Osteocyte (in vitro differentiated cells): ENCODE results near the gene IFIT2. TPM values are rescaled to one million over a fixed set of nuclear protein-coding genes. Genes with fewer than 3 reads are reported as not detected.
A peak's percentile ranks its signal among the peaks of the same experiment; 100 is the strongest.

Source experiments
- DNase-seq: peaks from one replicate; pipeline ENCODE4 v3.0.0; 2021; ENCODE audit warnings: mixed read lengths; ENCODE audit not compliant: unreplicated experiment; ENCODE audit errors: extremely low spot score
- H3K27ac Mint-ChIP-seq: one replicate; pipeline ENCODE4 v1.8.0; 2021; ENCODE audit warnings: mild to moderate bottlenecking, mixed read lengths; ENCODE audit not compliant: unreplicated experiment
- H3K27me3 Mint-ChIP-seq: one replicate; pipeline ENCODE4 v1.8.0; 2021; ENCODE audit warnings: mixed read lengths; ENCODE audit not compliant: unreplicated experiment
- H3K36me3 Mint-ChIP-seq: one replicate; pipeline ENCODE4 v1.8.0; 2021; ENCODE audit warnings: mixed read lengths; ENCODE audit not compliant: unreplicated experiment
- H3K4me1 Mint-ChIP-seq: one replicate; pipeline ENCODE4 v1.8.0; 2021; ENCODE audit warnings: mixed read lengths; ENCODE audit not compliant: unreplicated experiment
- H3K4me3 Mint-ChIP-seq: one replicate; pipeline ENCODE4 v1.8.0; 2021; ENCODE audit warnings: mild to moderate bottlenecking, moderate library complexity, mixed read lengths; ENCODE audit not compliant: unreplicated experiment
- H3K9me3 Mint-ChIP-seq: one replicate; pipeline ENCODE4 v1.8.0; 2021; ENCODE audit warnings: mixed read lengths; ENCODE audit not compliant: unreplicated experiment
- CTCF ChIP-seq: fragments of 200-600 bp; sonication (generic); IDR thresholded peaks from 2 replicates; pipeline ENCODE4 v1.5.0; 2021; ENCODE audit warnings: antibody characterized with exemption, mild to moderate bottlenecking, moderate library complexity
- total RNA-seq: library from RNA; stranded (reverse); gene quantifications from 2 replicates; pipeline ENCODE4 v1.2.1, GENCODE V29; 2021

IFIT2 gene
- total RNA-seq, 1 donor from 2014 or later: 8.8 TPM

DNA sequence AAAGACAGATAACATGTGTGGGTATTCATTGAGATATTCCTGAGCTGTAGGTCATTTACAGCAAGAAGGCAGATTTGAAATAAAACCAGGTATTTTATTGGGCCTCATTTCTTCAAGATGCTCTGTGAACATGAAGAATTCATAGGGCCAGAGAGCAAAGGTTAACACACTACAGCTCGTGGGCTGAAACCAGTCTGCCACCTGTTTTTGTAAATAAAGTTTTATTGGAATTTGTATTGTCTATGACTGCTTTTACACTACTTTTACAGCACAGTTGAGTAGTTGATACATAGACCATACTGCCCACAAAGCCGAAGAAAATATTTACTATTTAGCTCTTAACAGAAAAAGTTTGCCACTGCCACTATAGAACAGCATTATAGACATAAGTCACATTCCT is 28.2 kb upstream of the IFIT2 start:
- Mint-ChIP-seq H3K4me1 (peaks cover 41% of the 10 kb centered on the region), H3K27ac (peak overlapping the region; percentile 56)

GRCh38 chr10:89274928-89275327 is 26.9 kb upstream of the IFIT2 start:
- H3K27ac Mint-ChIP-seq: peak overlapping the region; percentile 33
- TF ChIP-seq CTCF: no peak
- H3K9me3 Mint-ChIP-seq: no peaks in the 10 kb centered on the region
- no peak for DNase-seq
- H3K4me3 Mint-ChIP-seq: no peak overlapping the region
- peaks cover 53% of the 10 kb centered on the region for H3K4me1 Mint-ChIP-seq
- H3K27me3 Mint-ChIP-seq: no peaks in the 10 kb centered on the region
- H3K36me3 Mint-ChIP-seq: no peaks in the 10 kb centered on the region

More for the DNA sequence above, 28.2 kb upstream of the IFIT2 start:
- Mint-ChIP-seq H3K36me3 (no peaks in the 10 kb centered on the region), H3K27me3 (no peaks in the 10 kb centered on the region), H3K4me3 (no peak overlapping the region), H3K9me3 (no peaks in the 10 kb centered on the region)
- no peak for TF ChIP-seq CTCF
- DNase-seq: no peak

GRCh38 chr10:89275383-89275782 is 26.5 kb upstream of the IFIT2 start:
- no peak for DNase-seq
- peaks cover 56% of the 10 kb centered on the region for H3K4me1 Mint-ChIP-seq
- H3K36me3 Mint-ChIP-seq: no peaks in the 10 kb centered on the region
- H3K27me3 Mint-ChIP-seq: no peaks in the 10 kb centered on the region
- no peak for TF ChIP-seq CTCF
- H3K4me3 Mint-ChIP-seq: no peak overlapping the region
- H3K9me3 Mint-ChIP-seq: no peaks in the 10 kb centered on the region
- H3K27ac Mint-ChIP-seq: peak overlapping the region; percentile 33

GRCh38 chr10:89278034-89278535 is 23.8 kb upstream of the IFIT2 start:
- DNase-seq: no peak
- Mint-ChIP-seq H3K27ac (peak overlapping the region; percentile 97), H3K4me3 (no peak overlapping the region), H3K4me1 (peaks cover 83% of the 10 kb centered on the region), H3K27me3 (no peaks in the 10 kb centered on the region), H3K36me3 (no peaks in the 10 kb centered on the region), H3K9me3 (peaks cover 5% of the 10 kb centered on the region)
- TF ChIP-seq CTCF: no peak

DNA sequence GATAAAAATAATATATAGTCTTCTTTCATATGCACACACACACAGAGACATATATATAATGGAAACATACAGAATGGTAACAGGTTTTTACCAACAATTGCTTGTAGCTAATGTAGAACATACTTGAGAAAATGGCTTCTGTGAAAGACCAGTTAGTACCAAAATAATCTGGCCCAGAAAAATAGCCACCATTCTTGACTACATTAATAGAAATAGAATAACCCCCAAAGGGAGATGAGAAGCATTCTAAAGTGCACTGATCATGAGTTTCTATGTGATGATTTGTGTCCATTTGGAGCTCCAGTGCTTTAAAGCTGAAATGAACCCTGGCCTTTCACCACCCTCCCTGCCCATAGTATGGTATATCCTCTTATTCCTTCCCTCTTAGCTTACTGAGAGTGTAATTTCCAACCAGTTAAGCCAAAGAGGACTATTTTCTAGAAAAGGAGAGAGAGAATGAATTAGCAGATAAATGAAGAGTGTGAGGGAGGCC is 22.9 kb upstream of the IFIT2 start:
- Mint-ChIP-seq H3K36me3 (no peaks in the 10 kb centered on the region), H3K27ac (peak overlapping the region; percentile 91), H3K4me3 (peak overlapping the region; percentile 5), H3K4me1 (peaks cover 90% of the 10 kb centered on the region), H3K9me3 (peaks cover 5% of the 10 kb centered on the region), H3K27me3 (no peaks in the 10 kb centered on the region)
- TF ChIP-seq CTCF: no peak
- no peak for DNase-seq
